ENCODE results near the gene PITPNB.

The PITPNB gene

DNA sequence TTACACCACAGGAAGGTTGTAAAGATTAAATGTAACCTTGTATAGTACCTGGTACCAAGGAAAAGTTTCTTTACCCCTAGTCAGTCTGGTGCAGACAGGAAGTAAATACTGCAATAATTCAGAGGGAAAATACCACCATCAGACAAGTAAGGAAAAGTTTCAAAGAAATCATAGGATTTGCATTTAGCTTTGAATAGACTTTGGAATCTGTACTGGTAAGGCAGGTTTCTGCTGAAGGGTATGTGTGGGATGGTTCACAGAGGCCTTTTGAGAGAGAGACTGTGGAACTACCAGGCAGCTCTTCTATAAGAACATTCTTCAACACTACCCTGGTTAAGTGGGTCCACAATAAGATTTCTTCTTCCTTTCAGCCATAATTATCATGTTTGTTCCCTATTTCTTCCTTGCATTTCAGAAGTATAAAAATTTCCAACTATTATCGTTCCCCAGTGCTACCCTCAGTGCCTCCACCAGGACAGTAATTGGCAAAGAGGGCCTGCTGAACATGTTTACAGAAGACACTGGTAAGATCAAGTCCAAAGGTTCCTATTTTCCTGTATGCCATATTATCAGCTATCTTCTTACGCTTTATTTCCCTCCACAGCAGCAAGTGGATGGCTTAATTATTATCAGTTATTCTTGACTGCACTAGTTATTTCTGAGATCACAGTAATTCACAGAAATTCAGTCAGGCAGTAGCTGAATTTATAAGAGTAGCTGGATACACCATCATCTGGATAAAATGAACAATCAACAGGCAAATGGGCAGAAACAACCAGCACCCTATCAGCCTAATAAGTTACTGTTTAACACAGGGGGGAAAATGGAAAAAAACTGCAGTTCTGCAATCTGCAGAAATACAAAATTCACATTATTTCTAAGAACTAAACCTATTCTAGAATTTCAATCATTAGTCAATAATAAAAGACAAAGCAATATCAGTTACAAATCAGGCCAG lies 48.5 kb downstream of the PITPNB start:
- TF ChIP-seq SIN3A (IDR thresholded peaks at IDR 0.05; ENCODE audit: borderline replicate concordance, insufficient read depth, low read length), result no peak
- no peak for TF ChIP-seq FOXP2 (optimal IDR thresholded peaks at IDR 0.05; ENCODE audit: borderline replicate concordance, extremely low read depth, extremely low read length, insufficient read depth)
- no peak for TF ChIP-seq POLR2AphosphoS5 (IDR thresholded peaks at IDR 0.05; ENCODE audit: low read depth, low read length)
- no peak for TF ChIP-seq REST (IDR thresholded peaks at IDR 0.05; ENCODE audit: insufficient read depth in 1 of 2, low read depth in 2 of 2, low read length in 2 of 2)
- no peak for TF ChIP-seq TAF1 (IDR thresholded peaks at IDR 0.05; ENCODE audit: borderline replicate concordance, insufficient read depth, low read length)

GRCh38 chr22:27868732-27869282 lies 50.2 kb downstream of the PITPNB start:
- TF ChIP-seq POLR2AphosphoS5 (IDR thresholded peaks at IDR 0.05; ENCODE audit: low read depth, low read length) (no peak), SIN3A (IDR thresholded peaks at IDR 0.05; ENCODE audit: borderline replicate concordance, insufficient read depth, low read length) (no peak), TAF1 (IDR thresholded peaks at IDR 0.05; ENCODE audit: borderline replicate concordance, insufficient read depth, low read length) (no peak), FOXP2 (optimal IDR thresholded peaks at IDR 0.05; ENCODE audit: borderline replicate concordance, extremely low read depth, extremely low read length, insufficient read depth) (no peak), REST (IDR thresholded peaks at IDR 0.05; ENCODE audit: insufficient read depth in 1 of 2, low read depth in 2 of 2, low read length in 2 of 2) (no peak)

DNA sequence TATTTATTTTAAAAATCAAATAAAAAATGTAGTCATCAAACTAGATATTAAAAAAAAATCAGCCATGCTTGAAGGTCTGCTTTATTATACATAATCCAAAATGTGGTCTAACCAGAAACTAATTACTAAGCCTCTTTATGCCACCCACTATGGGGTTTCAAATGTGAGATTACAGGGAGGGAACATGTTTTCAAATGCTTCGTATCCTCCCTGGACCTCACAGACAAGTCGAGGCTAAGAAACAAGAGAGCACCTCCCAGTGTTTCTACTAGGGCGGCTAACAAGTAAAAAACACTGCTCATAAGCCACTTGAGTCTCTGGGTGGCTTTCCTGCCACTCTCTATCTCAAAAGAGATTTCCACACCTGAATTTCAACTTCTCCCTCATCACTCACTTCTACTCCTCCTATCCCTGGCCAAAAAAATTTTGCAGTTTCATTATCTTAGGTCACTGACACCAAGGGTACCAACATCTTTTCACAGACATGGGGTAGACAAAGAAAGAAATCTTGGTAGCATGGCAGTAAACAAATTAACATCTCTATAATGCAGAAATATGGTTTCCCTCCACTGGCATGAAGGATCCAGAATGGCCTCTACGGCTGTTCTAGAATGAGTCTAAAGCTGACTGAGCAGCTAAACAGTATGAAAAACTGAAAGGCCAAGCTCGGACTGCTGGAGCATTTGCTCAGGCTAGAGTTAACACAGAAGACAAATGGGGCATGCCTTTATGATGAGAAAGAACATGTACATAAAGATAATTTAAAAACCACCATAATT lies 50.9 kb downstream of the PITPNB start:
- TF ChIP-seq TAF1 (IDR thresholded peaks at IDR 0.05; ENCODE audit: borderline replicate concordance, insufficient read depth, low read length) (no peak), REST (IDR thresholded peaks at IDR 0.05; ENCODE audit: insufficient read depth in 1 of 2, low read depth in 2 of 2, low read length in 2 of 2) (no peak), SIN3A (IDR thresholded peaks at IDR 0.05; ENCODE audit: borderline replicate concordance, insufficient read depth, low read length) (no peak), FOXP2 (optimal IDR thresholded peaks at IDR 0.05; ENCODE audit: borderline replicate concordance, extremely low read depth, extremely low read length, insufficient read depth) (no peak), POLR2AphosphoS5 (IDR thresholded peaks at IDR 0.05; ENCODE audit: low read depth, low read length) (no peak)

DNA sequence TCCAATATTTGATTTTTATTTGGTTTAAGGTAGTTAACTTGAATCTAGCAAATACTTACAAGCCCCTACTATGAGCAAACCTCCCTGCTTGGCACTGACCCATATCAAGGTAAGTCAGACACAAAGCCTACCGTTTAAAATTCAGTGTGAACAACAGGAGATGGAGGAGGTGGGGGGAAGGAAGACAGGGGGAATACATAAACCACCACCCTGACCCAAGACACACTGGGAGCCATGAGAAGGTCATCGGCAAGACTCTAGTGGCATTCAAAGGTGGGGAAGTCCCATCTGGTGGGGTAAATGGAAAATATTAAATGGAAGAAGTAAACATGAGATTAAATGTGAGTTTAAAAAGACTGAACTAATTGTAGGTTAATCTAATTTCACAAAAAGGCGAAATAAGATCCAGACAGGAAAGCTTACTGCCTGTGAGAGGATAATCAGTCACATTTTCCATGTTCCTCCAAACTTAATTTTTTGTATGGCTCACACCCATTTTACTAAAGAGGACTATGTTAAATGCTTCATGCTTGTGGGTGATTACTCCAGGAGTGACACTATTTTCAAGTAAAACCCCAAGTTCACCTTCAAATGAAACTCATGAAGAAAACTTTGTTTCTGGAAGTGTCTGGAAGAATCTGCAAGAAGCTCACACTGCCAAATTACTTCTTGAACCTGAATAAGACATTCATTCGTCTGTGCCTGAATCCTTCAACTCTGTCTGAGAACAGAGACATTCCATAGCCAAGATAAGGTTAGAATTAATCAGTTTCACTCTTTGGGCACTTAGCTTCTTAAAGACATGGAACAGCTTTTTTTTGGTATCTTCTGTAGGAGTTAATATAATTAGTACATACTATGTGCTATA lies 51.7 kb downstream of the PITPNB start:
- TF ChIP-seq SIN3A (IDR thresholded peaks at IDR 0.05; ENCODE audit: borderline replicate concordance, insufficient read depth, low read length) (no peak), POLR2AphosphoS5 (IDR thresholded peaks at IDR 0.05; ENCODE audit: low read depth, low read length) (no peak), TAF1 (IDR thresholded peaks at IDR 0.05; ENCODE audit: borderline replicate concordance, insufficient read depth, low read length) (no peak), FOXP2 (optimal IDR thresholded peaks at IDR 0.05; ENCODE audit: borderline replicate concordance, extremely low read depth, extremely low read length, insufficient read depth) (no peak), REST (IDR thresholded peaks at IDR 0.05; ENCODE audit: insufficient read depth in 1 of 2, low read depth in 2 of 2, low read length in 2 of 2) (no peak)
